NT2/D1 (cell line): Measurements from ENCODE around the gene CD300H.

Source experiments
- SUZ12 ChIP-seq: IDR thresholded peaks from 2 replicates; pipeline ENCODE4 v1.6.1; 2011; ENCODE audit not compliant: insufficient read length, insufficient read depth; ENCODE audit errors: extremely low read depth
- YY1 ChIP-seq: IDR thresholded peaks from 2 replicates; pipeline ENCODE4 v1.6.1; 2011; ENCODE audit not compliant: insufficient read length, insufficient read depth
- ZNF274 ChIP-seq: IDR thresholded peaks from 2 replicates; pipeline ENCODE4 v1.6.1; 2011; ENCODE audit warnings: mild to moderate bottlenecking, low read depth, low read length

DNA sequence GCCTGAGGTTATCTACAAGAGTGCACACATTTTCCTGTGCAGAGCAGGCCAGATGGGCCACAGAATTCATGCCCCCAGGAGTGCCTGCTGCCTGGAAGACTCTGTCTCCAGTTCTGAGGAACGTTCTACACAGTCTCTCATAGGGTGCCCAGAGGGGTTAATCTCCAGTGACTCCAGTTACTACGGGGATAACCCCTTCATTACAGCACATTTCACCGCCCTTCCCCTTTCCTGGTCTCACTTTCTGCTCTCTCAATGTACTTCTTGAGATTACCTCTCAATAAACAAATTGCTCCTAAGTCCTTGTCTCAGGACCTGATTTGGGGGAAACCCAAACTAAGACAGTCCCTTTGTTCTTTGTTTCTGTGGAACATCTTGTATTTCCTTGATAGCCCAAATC lies 5.7 kb downstream of the CD300H start:
- no peak for TF ChIP-seq ZNF274
- no peak for TF ChIP-seq YY1
- no peak for TF ChIP-seq SUZ12
